ENCODE results near the gene STT3B.

The STT3B gene

DNA sequence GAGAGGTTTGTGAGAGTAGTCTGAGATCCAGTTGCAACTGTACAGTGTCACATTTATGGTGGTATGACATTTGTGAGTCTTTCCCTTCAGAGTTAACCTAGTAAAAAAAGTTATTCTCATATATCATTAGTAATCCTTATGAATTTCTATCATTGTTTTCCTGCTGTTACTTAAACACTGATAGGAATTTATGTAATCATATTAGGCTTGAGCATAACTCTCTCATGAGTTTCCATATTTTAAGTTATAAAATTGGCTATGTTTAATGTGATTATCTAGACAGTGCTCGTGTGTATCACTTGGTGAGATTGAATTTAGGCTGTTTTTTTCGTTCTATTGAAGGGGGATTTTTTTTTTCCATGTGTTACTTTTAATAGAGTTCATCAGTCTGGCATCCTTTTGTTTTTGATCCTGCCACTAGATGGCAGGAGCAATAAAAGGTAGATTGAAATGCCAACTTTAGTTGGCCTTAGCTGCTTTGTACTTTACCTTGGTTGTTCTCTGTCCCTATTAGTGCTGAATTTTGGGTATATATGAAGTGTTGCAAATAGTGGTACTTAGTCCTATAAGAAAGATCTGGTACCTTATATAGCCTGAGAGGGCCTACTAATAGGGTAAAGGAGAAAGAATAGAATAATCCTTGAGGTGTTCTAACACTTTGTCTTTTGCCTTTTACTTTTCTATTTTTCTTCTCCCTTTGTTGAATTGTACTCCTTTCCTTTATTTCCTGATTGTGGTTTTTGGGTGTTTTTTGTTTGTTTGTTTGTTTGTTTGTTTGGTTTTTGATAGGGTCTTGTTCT lies 17.9 kb downstream of the STT3B start:
- no peak for DNase-seq (ENCODE audit: low read depth, low spot score)

DNA sequence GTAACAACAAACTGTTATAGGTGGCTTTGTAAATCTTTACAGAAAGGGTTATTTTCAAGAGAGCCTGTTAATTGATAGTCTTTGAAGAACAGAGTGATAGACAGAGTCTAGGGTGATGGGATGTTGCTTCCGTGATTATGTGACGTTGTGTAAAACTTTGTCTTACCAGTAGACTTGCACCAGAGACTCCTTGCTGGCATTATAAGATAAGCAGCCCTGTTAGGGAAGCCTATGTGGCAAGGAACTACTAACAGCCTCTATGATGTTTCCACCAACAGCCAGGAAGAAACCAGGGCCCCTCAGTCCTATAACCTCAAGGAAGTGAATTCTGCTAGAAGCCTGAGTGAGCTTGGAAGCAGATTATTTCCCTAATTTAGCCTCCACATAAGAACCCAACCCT lies 18.9 kb downstream of the STT3B start:
- DNase-seq (ENCODE audit: low read depth, low spot score) = no peak

DNA sequence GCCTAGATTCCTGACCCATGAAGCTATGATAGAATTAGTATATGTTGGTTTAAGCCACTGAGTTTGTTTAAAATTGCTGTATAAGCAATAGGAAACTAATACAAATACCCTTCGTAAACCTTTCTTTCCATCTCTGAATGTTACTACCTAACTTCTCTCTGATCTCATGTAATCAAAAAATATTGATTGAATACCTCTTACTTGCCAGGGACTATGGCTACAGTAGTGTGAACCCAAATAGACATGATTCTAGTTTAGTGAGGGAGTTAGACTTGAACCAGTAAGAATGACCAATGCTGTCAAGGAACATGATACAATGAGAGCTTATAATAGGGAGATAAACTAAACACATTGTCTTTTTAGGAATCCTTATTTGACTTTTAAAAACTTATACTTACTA lies 19.4 kb downstream of the STT3B start:
- no peak for DNase-seq (ENCODE audit: low read depth, low spot score)

DNA sequence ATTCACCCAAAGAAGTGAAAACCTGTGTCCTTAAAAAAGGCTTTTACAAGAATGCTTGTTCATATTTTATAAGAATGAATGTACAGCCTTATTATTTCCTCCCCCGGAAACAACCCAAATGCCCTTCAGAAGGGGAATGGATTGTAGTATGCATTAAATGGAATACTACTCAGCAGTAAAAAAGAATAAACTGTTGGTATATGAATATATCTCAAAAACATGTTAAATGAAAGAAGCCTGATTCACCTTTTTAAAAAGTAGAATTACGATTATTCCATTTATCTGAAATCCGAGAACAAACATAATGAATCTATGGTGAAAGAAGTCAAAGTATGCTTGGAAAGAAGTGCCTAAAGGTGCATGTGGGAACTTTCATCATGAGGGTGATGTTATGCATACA lies 20.5 kb downstream of the STT3B start:
- DNase-seq (ENCODE audit: low read depth, low spot score) = no peak

DNA sequence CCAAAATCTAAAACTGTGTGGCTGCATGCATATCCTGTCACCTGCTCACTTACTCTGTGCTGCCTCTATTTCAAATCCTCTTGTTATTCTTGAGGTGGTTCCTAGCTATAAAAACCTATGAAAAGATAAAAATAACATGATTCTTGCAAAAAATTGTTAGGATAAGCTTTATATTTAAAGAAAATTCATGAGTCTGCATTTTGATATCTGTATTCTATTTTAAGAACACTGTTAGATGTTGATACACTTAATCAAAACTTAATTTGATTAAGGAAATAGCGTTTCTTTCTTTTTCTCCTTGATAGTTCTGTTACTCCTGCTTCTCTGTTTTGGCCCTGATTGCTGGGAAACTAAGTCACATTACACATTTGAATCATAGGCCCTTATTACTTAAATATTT lies 22.5 kb downstream of the STT3B start:
- no peak for DNase-seq (ENCODE audit: low read depth, low spot score)

DNA sequence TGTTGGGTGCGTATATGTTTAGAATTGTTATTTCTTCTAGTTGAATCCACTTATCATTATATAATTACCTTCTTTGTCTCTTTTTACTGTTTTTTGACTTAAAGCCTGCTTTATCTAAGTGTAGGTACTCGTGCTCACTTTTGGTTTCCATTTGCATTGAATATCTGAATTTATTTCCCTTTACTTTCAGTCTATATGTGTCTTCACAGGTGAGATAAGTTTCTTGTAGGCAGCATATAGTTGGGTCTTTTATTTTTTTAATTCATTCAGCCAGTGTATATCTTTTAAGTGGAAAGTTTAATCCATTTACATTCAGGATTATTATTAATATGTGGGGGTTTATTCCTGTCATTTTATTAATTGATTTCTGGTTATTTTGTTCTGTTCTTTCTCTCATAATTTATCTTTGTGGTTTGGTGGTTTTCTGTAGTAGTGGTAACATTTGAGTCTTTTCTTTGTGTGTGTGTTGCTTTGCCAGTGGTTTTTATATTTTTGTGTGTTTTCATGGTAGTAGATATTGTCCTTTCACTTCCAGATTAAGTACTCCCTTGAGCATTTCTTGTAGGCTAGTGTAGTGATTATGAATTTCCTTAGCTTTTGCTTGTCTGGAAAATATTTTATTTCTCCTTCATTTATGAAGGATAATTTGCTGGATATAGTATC lies 27.3 kb downstream of the STT3B start:
- DNase-seq (ENCODE audit: low read depth, low spot score) = no peak

DNA sequence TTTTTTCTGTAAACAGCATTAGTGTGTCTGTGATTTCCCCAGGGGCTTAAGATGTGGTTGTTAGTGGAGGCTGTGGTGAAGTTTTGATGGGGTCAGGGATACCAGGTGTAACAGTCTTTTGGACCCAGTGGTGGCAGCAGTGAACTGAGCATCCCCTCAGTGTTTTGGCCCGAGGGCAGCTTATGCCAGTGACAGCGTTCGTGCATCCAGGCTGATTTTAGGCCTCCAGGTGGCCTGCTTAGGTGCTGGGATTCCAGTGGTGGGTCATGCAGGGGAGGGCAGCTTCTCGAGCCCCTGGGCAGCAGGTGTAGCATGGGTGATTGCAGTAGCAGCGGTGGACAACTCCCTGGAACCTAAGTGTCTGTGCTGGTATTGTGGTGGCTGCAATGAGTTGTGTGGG lies 29.2 kb downstream of the STT3B start:
- no peak for DNase-seq (ENCODE audit: low read depth, low spot score)

DNA sequence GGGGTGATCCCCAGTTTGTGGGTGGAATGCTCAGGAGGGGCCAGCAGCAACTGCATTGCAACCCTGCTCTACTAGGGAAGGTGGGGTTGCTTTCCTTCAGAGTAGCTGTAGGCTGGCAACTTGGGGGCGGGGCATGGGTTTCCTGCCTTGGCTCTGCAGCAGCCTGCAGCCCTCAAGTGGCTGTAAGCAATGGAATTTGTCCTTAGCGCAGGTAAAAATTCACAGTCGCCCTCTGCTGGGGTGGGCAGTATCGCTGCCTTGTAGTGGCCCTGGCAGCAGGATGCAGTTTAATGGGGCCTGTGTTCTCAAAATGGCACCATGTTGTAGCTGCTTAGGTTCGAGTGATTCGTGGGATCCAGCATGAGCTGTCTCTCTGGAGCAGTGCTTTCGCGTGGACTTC lies 29.8 kb downstream of the STT3B start:
- DNase-seq (ENCODE audit: low read depth, low spot score) = no peak

DNA sequence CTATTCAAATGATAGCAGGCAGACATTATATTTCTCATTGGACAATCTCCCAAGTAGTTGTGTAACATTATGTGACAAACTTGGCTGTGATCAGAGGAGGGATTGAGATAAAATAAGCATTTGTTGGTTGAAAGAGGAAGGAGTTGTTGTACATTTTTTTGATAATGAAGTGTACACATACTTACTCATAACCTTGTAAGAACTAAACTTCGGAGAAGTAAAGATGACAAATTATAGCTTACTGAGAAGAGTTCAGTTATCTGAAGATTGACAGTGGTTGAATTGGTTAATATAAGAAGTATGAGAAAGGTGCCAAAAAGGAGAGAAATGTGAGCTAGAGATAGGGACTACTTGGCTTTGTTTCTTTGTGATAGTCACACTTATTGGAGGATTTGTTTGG lies 32.6 kb downstream of the STT3B start:
- no peak for DNase-seq (ENCODE audit: low read depth, low spot score)

DNA sequence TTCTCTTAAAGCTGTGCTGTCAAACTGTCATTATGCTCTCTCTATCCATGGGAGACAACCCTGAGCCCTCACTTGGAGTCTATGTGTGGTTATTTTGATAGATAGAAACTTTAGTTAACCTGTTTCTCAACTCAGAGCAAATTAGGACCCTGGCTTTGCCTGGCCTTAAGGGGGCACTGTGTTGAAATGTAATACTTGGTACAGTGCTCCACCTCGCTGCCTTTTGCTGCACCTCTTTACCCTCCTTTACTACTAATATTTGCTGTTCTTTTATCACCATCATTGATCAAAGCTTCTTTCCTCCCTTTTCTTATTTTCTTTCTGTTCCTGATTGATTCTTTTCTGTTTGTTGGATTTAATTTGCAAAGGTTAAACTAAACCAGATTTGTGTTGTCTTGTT lies 34.3 kb downstream of the STT3B start:
- no peak for DNase-seq (ENCODE audit: low read depth, low spot score)

DNA sequence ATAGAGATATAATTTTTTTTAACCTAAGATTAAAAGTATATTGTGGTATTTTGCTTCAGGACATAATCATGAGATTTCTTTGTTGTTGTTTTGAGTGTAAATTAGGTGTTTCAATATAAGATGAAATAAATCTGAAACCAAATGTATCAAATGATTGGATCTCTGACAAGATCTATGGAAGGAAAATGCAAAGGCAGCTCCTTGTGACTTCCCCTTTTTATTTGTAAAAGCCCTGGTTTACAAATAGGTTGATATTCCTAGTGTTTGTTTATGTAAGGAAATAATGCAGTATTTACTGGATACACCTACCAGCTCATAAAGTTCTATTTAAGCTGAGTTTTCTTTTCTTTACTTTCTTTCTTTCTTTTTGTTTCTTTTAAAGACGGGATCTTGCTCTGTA lies 35.9 kb downstream of the STT3B start:
- DNase-seq (ENCODE audit: low read depth, low spot score) = no peak

DNA sequence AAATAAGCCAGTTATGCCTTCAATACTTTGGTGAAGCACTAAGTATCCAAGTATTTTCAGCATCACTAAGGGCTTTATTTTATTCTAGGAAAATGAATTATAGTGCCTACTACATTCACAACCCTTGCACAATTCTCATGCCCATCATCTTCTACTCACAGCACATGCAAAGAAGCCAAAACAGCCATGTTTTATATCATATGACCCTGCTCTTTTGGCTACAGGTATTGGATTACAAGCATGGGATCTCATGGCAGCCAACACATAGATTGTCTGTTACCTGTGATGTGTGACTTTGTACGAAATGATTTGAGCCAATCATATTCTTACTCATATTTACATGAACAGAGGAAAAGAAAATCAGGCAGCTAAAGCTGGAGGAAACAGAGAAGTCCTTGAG lies 38.6 kb downstream of the STT3B start:
- DNase-seq (ENCODE audit: low read depth, low spot score) = no peak

DNA sequence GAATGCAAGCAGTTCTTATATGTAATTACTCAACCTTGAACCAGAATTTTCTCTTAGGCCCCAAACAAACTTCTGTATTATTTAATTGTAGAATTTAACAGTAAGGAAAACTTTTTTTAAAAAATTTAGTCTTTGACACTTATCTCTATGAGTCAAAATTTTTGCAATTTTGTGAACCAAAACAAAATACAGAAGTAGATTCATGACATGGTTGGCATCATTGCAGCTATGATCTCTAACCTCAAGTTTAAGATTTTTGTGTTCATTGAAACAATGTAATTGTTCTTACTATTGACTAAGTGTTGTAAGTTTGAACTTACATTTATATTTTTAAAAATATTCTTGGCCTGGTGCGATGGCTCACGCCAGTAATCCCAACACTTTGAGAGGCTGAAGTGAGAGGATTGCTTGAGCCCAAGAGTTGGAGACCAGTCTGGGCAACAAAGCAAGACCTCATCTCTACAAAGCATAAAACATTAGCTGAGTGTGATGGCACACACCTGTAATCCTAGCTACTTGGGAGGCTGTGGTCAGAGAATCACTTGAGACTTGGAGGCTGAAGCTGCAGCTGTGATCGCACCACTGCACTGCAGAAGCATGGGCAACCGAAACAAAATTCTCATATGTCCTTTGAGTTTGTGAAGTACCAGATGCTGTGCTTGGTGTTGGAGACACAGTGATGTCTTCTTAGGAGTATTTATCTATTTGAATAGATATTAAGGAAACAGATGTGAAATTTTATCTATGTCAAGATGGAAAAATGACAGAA lies 39.7 kb downstream of the STT3B start:
- DNase-seq (ENCODE audit: low read depth, low spot score) = no peak

DNA sequence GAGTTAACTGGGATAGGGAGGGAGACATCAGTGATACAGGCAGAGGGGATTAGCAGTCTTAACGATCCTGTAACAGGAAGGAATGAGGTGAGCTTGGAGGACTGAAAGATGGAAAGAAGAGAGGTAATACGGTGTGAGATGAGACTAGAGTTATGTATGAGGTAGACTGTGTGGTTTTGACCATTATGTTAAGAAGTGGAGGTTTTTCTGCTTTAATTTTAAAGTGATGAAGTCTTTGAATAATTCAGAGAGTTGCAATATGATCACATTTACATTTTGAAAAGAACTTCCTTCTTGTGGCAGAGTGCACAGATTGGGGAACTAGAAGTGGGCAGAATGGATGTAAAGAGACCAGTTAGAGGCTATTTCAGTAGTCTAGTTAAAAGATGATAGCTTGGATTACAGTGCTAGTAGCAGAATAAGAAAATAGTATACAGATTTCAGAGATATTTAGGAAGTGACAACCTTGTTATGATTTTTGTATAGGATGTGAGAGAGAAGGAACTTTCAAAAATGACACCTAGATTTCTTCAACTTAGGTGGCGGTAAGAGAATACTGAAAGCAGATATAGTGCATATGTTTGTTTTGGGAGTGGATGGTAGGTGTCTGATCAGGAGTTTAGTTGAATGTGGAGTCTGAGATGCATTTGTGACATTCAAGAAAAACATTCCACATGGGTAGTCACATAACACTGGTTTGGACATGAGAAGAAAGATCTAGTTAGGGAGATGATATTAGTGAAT lies 40.5 kb downstream of the STT3B start:
- DNase-seq (ENCODE audit: low read depth, low spot score) = no peak

DNA sequence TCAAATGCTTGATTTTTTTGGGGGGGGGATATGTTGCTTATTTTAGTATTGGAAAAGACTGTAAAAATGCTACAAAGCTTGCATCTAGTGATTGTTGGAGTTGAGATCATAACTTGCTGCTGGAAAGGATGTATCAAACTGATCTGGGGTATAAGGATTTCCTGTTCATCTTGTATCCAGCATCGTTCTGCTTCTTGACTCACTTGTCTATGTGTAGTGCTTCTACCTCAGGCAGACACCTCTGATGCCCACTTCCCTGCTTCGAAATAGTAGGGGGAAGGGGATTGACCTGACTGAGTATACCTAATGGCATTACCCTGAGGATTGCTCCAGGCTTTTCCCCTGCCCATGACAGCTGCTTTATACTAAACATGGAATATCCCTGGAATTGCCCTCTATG lies 42.7 kb downstream of the STT3B start:
- no peak for DNase-seq (ENCODE audit: low read depth, low spot score)

DNA sequence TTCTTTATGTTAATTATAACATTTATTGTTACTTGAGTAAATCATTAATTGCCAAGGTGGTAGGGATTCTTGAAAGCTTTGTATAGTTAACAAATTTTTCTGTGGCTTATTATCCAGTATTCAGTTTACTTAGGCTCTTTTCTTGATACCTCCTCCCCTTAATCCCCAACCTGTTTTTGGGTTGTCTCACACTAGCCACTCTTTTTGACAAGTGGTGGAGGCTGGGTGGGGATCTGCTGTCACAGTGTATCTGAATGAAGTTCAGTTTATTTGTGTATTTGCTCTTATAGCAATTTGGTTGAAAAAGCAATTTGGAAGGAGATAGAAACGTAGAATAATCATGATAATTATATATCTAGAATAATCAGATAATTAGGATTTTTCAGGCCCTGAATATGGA lies 43.8 kb downstream of the STT3B start:
- no peak for DNase-seq (ENCODE audit: low read depth, low spot score)

DNA sequence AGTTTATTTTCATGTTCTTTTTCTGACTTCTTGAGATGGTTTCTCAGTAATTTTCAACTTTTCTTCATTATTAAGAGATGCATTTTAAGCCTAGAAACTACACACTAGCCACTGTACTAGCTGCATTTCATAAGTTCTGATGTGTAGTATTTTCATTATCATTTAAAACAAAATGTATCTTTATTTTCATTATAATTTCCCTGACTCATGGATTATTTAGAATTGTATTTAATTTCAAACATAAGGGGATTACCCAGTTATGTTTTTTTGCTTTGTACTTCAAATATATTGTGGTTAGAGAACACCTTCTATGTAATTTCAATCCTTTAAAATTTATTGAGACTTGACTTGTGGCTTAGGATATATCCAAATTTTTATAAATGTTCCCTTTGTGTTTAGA lies 44.5 kb downstream of the STT3B start:
- no peak for DNase-seq (ENCODE audit: low read depth, low spot score)

DNA sequence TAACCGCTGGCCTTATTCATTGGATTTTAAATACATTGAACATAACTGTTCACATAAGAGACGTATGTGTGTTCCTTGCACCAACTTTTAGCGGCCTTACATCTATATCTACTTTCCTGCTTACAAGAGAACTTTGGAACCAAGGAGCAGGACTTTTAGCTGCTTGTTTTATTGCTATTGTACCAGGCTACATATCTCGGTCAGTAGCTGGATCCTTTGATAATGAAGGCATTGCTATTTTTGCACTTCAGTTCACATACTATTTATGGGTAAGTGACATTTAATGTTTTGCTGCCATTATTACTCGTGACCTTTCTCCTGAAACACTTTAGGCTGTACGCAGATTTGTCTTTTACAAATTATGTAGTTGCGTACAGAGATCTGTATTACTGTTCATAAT lies 47.1 kb downstream of the STT3B start:
- DNase-seq (ENCODE audit: low read depth, low spot score) = no peak

DNA sequence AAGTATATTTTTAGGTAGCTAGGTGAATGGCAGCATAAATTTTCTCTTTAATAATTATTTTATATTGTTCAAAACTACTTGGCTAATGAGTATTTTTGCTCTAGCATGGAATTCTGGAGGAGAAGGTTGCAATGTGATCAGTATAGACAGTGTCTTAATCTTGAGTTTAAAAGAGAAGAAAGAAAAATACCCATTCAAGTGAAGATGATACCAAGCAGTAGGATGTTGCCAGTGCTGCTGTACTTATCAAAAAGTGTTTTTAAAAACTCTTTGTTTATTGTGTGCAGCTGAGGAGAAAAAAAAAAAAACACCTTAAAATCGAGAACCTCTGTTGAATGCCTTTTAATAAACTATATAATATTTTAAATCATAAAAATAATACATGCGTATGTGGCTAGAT lies 47.9 kb downstream of the STT3B start:
- no peak for DNase-seq (ENCODE audit: low read depth, low spot score)

DNA sequence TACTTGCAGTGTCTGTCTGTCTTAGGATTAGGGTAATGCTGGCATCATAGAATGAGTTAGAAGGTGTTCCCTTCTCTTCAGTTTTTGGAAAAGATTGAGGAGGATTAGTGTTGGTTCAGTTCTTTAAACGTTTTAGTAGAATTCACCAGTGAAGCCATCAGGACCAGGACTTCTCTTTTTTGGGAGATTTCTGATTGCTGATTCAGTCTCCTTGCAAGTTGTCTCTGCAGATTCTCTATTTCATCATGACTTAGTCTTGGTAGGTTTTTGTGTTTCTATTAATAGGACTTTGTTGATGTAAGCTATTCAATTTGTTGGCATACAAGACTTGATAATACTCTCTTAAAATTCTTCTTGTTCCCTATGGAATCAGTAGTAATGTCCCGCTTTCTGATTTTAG lies 48.9 kb downstream of the STT3B start:
- no peak for DNase-seq (ENCODE audit: low read depth, low spot score)

DNA sequence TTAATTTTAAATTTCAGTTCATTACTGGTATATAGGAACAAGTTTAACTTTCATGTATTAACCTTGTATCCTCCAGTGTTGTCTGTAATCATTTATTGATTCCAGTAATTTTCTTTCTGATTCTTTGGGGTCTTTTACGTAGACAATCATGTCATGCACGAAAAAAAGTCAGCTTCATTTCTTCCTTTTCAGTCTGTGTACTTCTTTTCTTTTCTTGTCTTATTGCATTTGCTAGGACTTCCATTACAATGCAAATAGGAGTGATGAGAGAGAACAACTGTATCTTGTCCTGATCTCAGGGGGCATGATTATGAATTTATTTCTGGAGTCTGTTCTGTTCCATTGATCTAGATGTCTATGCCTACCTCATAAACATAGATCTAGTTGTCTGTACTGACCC lies 56.5 kb downstream of the STT3B start:
- DNase-seq (ENCODE audit: low read depth, low spot score) = no peak

DNA sequence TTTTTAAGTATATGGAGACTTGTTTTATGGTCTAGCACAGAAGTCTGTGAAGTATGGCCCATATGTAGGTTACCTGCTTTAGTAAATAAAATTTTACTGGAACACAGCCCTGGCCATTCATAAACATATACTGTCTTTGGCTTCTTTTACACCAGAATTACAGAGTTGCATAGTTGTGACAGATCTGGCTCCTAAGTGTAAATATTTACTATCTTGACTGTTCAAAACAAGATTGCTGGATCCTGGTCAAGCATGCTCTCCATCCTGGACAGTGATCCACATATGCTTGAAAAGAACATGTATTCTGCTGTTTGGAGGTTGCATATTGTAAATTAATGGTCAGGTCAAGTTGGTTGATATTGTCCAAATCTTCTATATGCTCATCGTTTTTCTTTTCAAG lies 57.9 kb downstream of the STT3B start:
- no peak for DNase-seq (ENCODE audit: low read depth, low spot score)
